Measurements from ENCODE around the gene ASB14. TPM values are rescaled to one million over a fixed set of nuclear protein-coding genes. Genes with fewer than 3 reads are reported as not detected.
A peak's percentile ranks its signal among the peaks of the same experiment; 100 is the strongest.

Gene ASB14
- polyA plus RNA-seq, 4 donors: 0.48 to 1.7 (median 0.84) TPM

- DNase-seq (ENCODE audit: low read depth in 4 of 4, low spot score in 2 of 4): no peak
Observed at GRCh38 chr3:57261929-57262328, 30.6 kb downstream of the ASB14 start.

GRCh38 chr3:57261119-57261518 is 31.4 kb downstream of the ASB14 start:
- no peak for DNase-seq (ENCODE audit: low read depth in 4 of 4, low spot score in 2 of 4)

GRCh38 chr3:57257678-57258077 is 34.8 kb downstream of the ASB14 start:
- no peak for DNase-seq (ENCODE audit: low read depth in 4 of 4, low spot score in 2 of 4)

GRCh38 chr3:57256844-57257243 is 35.6 kb downstream of the ASB14 start:
- no peak for DNase-seq (ENCODE audit: low read depth in 4 of 4, low spot score in 2 of 4)

- DNase-seq (ENCODE audit: low read depth in 4 of 4, low spot score in 2 of 4): no peak
Observed at GRCh38 chr3:57252404-57252803, 40.1 kb downstream of the ASB14 start.

- DNase-seq (ENCODE audit: low read depth in 4 of 4, low spot score in 2 of 4): no peak
Observed at GRCh38 chr3:57244946-57245345, 47.5 kb downstream of the ASB14 start.

- DNase-seq (ENCODE audit: low read depth in 4 of 4, low spot score in 2 of 4): no peak
Observed at GRCh38 chr3:57234613-57235575, 57.6 kb downstream of the ASB14 start.

- DNase-seq (ENCODE audit: low read depth in 4 of 4, low spot score in 2 of 4): no peak
Observed at GRCh38 chr3:57233799-57234198, 58.7 kb downstream of the ASB14 start.

- DNase-seq (ENCODE audit: low read depth in 4 of 4, low spot score in 2 of 4): no peak
Observed at GRCh38 chr3:57230006-57230405, 62.5 kb downstream of the ASB14 start.

GRCh38 chr3:57227930-57228751 is 64.3 kb downstream of the ASB14 start:
- DNase-seq (ENCODE audit: low read depth in 4 of 4, low spot score in 2 of 4): peak; percentile 34 to 64 (median 49)

GRCh38 chr3:57227204-57227929 is 65.1 kb downstream of the ASB14 start, which contains the start of gene APPL1:
APPL1 (plus strand) TSS chr3:57227729; CDS start chr3:57227884, 155 bp downstream.
- DNase-seq (ENCODE audit: low read depth in 4 of 4, low spot score in 2 of 4): peak; percentile 75 to 91 (median 87)

- DNase-seq (ENCODE audit: low read depth in 4 of 4, low spot score in 2 of 4): no peak
Observed at GRCh38 chr3:57226176-57226575, 66.3 kb downstream of the ASB14 start.

- no peak for DNase-seq (ENCODE audit: low read depth in 4 of 4, low spot score in 2 of 4)
Observed at GRCh38 chr3:57224856-57225255, 67.6 kb downstream of the ASB14 start.

- no peak for DNase-seq (ENCODE audit: low read depth in 4 of 4, low spot score in 2 of 4)
Observed at GRCh38 chr3:57221883-57222282, 70.6 kb downstream of the ASB14 start.

Other genes starting within 250 kb of the ASB14 start
- under 1 TPM in 3 of 4 donors, not detected in 1; 0.06 to 0.14 (median 0.06) TPM for gene SPATA12, start 232.0 kb downstream of the ASB14 start, polyA plus RNA-seq (ENCODE audit: insufficient read length in 4 of 4)
- gene IL17RD, start 127.3 kb downstream of the ASB14 start, polyA plus RNA-seq (ENCODE audit: insufficient read length in 4 of 4): 10 to 100 TPM; 43.1 to 55.6 (median 51.3) TPM
- gene HESX1, start 92.7 kb downstream of the ASB14 start, polyA plus RNA-seq (ENCODE audit: insufficient read length in 4 of 4): 1 to 10 TPM; 3.4 to 4.7 (median 4.0) TPM
- gene APPL1, start 65.0 kb downstream of the ASB14 start, polyA plus RNA-seq (ENCODE audit: insufficient read length in 4 of 4): 10 to 100 TPM; 45.1 to 49.7 (median 46.2) TPM